Measurements from ENCODE around the gene AKAP6. TPM values are rescaled to one million over a fixed set of nuclear protein-coding genes. Genes with fewer than 3 reads are reported as not detected.
A peak's percentile ranks its signal among the peaks of the same experiment; 100 is the strongest.

The AKAP6 gene
- total RNA-seq, 4 donors from 2014 or later, result 2.0 to 11.0 (median 4.2) TPM

GRCh38 chr14:32494609-32495434, 165.7 kb downstream of the AKAP6 start:
- Histone ChIP-seq H3K27ac (no peak overlapping the region), H3K27me3 (no peaks in the 10 kb centered on the region)

DNA sequence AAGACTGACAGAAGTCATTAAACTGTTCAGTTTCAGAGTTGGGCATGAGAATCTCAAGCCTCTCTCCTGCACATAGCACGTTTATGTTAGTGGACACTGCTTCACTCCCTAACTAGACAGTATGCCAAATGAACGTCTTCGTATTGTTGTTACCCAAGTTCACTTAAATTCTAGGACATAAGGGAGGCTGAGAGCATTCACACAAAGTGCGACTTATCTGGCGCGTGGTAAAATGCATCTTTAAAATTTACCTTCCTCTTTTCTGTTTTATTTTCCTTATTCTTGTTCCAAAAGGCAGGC, 166.3 kb downstream of the AKAP6 start:
- no peaks in the 10 kb centered on the region for H3K36me3 ChIP-seq
- H3K4me1 ChIP-seq, result no peaks in the 10 kb centered on the region
- WGBS, result 72% methylated on average over 6 of the region's 6 CpGs
- no peak for DNase-seq (ENCODE audit: low spot score in 2 of 2)
- H3K4me3 ChIP-seq, result no peak overlapping the region
- H3K27me3 ChIP-seq, result no peaks in the 10 kb centered on the region
- no peak overlapping the region for H3K27ac ChIP-seq
- no peaks in the 10 kb centered on the region for H3K9me3 ChIP-seq
- TF ChIP-seq POLR2AphosphoS5 (IDR thresholded peaks at IDR 0.05), result no peak

More at GRCh38 chr14:32494609-32495434, 165.7 kb downstream of the AKAP6 start:
- TF ChIP-seq POLR2AphosphoS5 (IDR thresholded peaks at IDR 0.05), result no peak
- TF ChIP-seq CTCF (IDR thresholded peaks at IDR 0.05), result no peak
- no peak for TF ChIP-seq EP300 (IDR thresholded peaks at IDR 0.05)
- no peak for TF ChIP-seq POLR2A (IDR thresholded peaks at IDR 0.05)
- WGBS, result 66% methylated on average over 5 of the region's 5 CpGs
- no peak for DNase-seq (ENCODE audit: low spot score in 2 of 2)
- Histone ChIP-seq H3K9me3 (no peaks in the 10 kb centered on the region), H3K36me3 (no peaks in the 10 kb centered on the region), H3K4me3 (no peak overlapping the region), H3K4me1 (no peaks in the 10 kb centered on the region)

DNA sequence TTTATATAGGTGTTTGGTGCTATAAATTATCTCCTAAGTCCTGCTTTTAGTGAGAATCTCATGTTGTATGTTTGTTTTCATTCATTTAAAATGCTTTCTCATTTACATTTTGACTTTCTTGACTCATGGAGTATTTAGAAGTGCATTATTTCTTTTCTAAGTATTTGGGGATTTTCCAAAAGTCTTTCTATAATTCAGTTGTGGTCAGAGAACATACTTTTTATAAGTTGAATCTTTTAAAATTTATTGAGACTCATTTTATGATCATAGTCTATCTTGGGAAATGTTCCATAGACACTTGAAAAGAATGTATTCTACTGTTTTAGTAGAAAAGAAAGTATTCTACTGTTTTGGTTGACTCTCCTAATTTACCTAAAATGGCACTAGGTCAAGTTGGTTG, 168.2 kb downstream of the AKAP6 start:
- TF ChIP-seq POLR2A (IDR thresholded peaks at IDR 0.05) (no peak), CTCF (IDR thresholded peaks at IDR 0.05) (no peak), POLR2AphosphoS5 (IDR thresholded peaks at IDR 0.05) (no peak), EP300 (IDR thresholded peaks at IDR 0.05) (no peak)
- Histone ChIP-seq H3K36me3 (no peaks in the 10 kb centered on the region), H3K4me3 (no peak overlapping the region), H3K9me3 (no peaks in the 10 kb centered on the region), H3K27ac (no peak overlapping the region), H3K27me3 (no peaks in the 10 kb centered on the region), H3K4me1 (no peaks in the 10 kb centered on the region)
- DNase-seq (ENCODE audit: low spot score in 2 of 2), result no peak

DNA sequence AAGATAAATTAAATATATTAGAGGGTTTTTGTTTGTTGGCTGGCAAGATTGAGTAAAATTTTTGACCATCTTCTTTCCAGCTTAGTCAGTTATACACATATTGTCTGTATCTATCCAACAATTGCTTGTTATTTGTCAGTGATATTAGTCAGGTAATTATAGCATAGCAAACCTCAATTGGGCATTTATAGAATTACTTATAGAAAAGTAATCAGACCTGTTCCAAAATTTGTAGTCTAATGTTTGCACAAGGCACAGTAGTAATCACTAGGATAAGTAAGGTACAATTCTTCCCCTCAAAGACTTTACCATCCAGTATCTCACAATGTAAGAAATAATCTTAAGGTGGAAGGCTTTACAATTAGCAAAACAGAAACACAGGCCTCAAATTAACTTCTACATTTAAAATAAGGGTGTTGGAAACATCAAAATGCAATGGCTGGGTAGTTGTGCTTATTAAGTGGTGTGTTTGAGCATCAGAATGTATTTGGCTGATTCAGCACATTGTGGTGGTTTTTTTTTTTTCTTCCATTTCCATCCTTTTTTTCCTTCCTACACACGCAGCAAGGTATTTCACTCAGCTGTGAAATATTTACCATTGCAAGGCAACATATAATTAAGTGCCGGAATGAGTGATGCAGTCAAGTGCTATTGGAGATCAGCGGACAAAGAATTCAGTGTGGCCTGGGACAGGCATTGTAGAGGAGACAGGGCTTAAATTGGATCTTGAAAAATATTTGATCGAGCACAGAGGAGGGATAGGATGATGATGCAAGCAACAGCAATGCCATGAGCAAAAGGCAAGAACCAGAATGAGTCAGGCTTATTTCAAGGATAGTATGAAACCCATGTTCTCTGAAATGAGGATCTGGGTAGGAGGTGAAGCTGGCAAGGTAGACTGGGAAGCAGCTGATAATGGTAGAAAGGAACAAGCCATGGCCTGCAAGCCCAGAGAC, 178.2 kb downstream of the AKAP6 start:
- WGBS, result 73% methylated on average over 4 of the region's 4 CpGs
- Histone ChIP-seq H3K9me3 (no peaks in the 10 kb centered on the region), H3K36me3 (no peaks in the 10 kb centered on the region), H3K4me1 (peaks cover 13% of the 10 kb centered on the region), H3K4me3 (no peak overlapping the region), H3K27ac (peak overlapping the region; percentile 84), H3K27me3 (no peaks in the 10 kb centered on the region)
- no peak for TF ChIP-seq POLR2AphosphoS5 (IDR thresholded peaks at IDR 0.05)
- TF ChIP-seq POLR2A (IDR thresholded peaks at IDR 0.05), result no peak
- no peak for TF ChIP-seq CTCF (IDR thresholded peaks at IDR 0.05)
- no peak for TF ChIP-seq EP300 (IDR thresholded peaks at IDR 0.05)
- DNase-seq (ENCODE audit: low spot score in 2 of 2), result no peak

DNA sequence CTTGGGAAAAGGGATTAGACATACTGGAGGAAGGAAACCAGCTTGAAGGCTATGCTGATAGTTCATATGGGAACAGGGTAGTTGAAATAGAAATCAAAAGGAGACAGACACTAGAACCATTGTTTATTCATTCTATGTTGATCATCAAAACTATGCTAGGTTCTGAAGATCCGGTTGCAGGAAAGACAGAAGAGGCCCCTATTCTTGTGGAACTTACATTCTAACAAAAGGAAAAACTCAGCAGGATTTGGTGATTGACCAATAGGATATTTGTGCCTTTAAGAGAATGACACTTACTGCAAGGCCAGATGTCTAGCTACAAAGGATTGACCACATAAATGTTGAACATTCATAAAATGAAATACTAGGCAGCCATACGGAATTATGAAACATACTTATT, 179.2 kb downstream of the AKAP6 start:
- no peaks in the 10 kb centered on the region for H3K9me3 ChIP-seq
- H3K27me3 ChIP-seq, result no peaks in the 10 kb centered on the region
- H3K4me1 ChIP-seq, result peaks cover 13% of the 10 kb centered on the region
- no peak overlapping the region for H3K4me3 ChIP-seq
- no peak for DNase-seq (ENCODE audit: low spot score in 2 of 2)
- no peaks in the 10 kb centered on the region for H3K36me3 ChIP-seq
- 58% methylated on average over 2 of the region's 2 CpGs for WGBS
- TF ChIP-seq POLR2AphosphoS5 (IDR thresholded peaks at IDR 0.05) (no peak), POLR2A (IDR thresholded peaks at IDR 0.05) (no peak), CTCF (IDR thresholded peaks at IDR 0.05) (no peak), EP300 (IDR thresholded peaks at IDR 0.05) (no peak)
- peak overlapping the region; percentile 84 for H3K27ac ChIP-seq
